Left ventricle myocardium inferior (tissue), 1 donor: ENCODE data around the gene SFMBT1. TPM values are rescaled to one million over a fixed set of nuclear protein-coding genes. Genes with fewer than 3 reads are reported as not detected.

Experiments
- DNase-seq: peaks from one replicate; pipeline ENCODE4 v3.0.0-alpha.2; 2020
- H3K27ac ChIP-seq: fragments of 200-600 bp; replicated peaks from 2 replicates; pipeline ENCODE4 v1.8.0; 2021
- H3K27me3 ChIP-seq: fragments of 200-600 bp; 2 replicates; pipeline ENCODE4 v1.8.0; 2021; ENCODE audit warnings: low read depth
- H3K36me3 ChIP-seq: fragments of 200-600 bp; 2 replicates; pipeline ENCODE4 v1.8.0; 2021
- H3K4me1 ChIP-seq: fragments of 200-600 bp; 2 replicates; pipeline ENCODE4 v1.8.0; 2021
- H3K4me3 ChIP-seq: fragments of 200-600 bp; 2 replicates; pipeline ENCODE4 v1.8.0; 2021; ENCODE audit warnings: mild to moderate bottlenecking, moderate library complexity
- H3K9me3 ChIP-seq: fragments of 200-600 bp; replicated peaks from 2 replicates; pipeline ENCODE4 v1.8.0; 2021
- CTCF ChIP-seq: fragments of 200-600 bp; IDR thresholded peaks from 2 replicates; pipeline ENCODE4 v1.8.0; 2021; ENCODE audit warnings: antibody characterized with exemption, mild to moderate bottlenecking, borderline replicate concordance
- intact Hi-C: fragments of 100-400 bp; cut with micrococcal nuclease; formaldehyde crosslinking; loops from one replicate; pipeline ENCODE4 v1.11.0; 2022
- long read RNA-seq: library from polyadenylated mRNA; unstranded; transcript quantifications from one replicate; pipeline ENCODE4 v2.0.0, GENCODE V29; 2021
- total RNA-seq: library from RNA; stranded (reverse); fragmentation: NEBNext Ultra II Directional; extraction: Animal tissue kit (Norgen Biotek cat#: 25700); gene quantifications from one replicate; pipeline ENCODE4 v1.2.1, GENCODE V29; 2021
- donor health status: DM: no; HTN: yes; CAD: no; lungs with severe emphysema.

Gene SFMBT1
- 15.9 TPM for total RNA-seq
- long read RNA-seq, full-length matches to known transcripts: 17 of 30 reads
- long read RNA-seq, partial matches to known transcripts: 1 of 30 reads
- long read RNA-seq, other reads (novel, unspliced or antisense): 12 of 30 reads

GRCh38 chr3:53045518-53046170 lies at the start of gene SFMBT1:
TSS of gene SFMBT1 (minus strand) at chr3:53046073. CDS start at chr3:52969128, 76,945 bp downstream.
- TF ChIP-seq CTCF: no peak
- H3K4me1 ChIP-seq: peaks cover 44% of the 10 kb centered on the region
- peak; percentile 70 for DNase-seq
- H3K4me3 ChIP-seq: peak within 1 kb of the TSS; percentile 97
- no peaks in the 10 kb centered on the region for H3K36me3 ChIP-seq
- intact Hi-C loops: no loop called here
- H3K27me3 ChIP-seq: no peaks in the 10 kb centered on the region
- H3K9me3 ChIP-seq: no peaks in the 10 kb centered on the region
- H3K27ac ChIP-seq: peak within 1 kb of the TSS; percentile 95

DNA sequence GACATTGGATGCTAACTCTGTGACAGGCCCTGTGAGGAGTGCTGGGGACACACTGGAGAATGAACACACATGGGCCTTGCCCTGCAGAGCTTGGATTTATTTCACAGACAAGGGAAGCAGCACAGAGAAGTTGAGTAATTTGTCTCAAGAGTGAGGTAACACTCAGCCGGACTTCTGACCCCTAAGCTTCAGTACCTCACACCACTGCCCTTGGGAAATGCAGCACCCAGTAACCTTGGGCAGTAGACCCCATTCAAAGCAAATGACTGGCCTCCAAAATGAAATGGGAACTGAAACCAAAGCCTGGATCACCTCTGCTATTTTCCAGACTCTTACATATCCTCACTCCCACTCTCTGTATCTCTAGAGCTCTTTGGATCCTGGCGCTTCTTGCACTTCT lies 47.1 kb upstream of the SFMBT1 start:
- Histone ChIP-seq H3K27me3 (no peaks in the 10 kb centered on the region), H3K4me3 (no peak overlapping the region), H3K36me3 (peaks cover 64% of the 10 kb centered on the region), H3K27ac (peak overlapping the region; percentile 23), H3K4me1 (peaks cover 51% of the 10 kb centered on the region), H3K9me3 (no peaks in the 10 kb centered on the region)
- DNase-seq: no peak
- intact Hi-C loops: no loop called here
- no peak for TF ChIP-seq CTCF

GRCh38 chr3:53092216-53092615 lies 46.3 kb upstream of the SFMBT1 start:
- H3K36me3 ChIP-seq: peaks cover 57% of the 10 kb centered on the region
- H3K9me3 ChIP-seq: no peaks in the 10 kb centered on the region
- intact Hi-C loops: no loop called here
- DNase-seq: no peak
- no peaks in the 10 kb centered on the region for H3K27me3 ChIP-seq
- no peak overlapping the region for H3K27ac ChIP-seq
- peaks cover 51% of the 10 kb centered on the region for H3K4me1 ChIP-seq
- H3K4me3 ChIP-seq: no peak overlapping the region
- TF ChIP-seq CTCF: no peak

GRCh38 chr3:53091011-53091410 lies 45.1 kb upstream of the SFMBT1 start:
- H3K4me3 ChIP-seq: no peak overlapping the region
- H3K9me3 ChIP-seq: no peaks in the 10 kb centered on the region
- H3K36me3 ChIP-seq: peaks cover 47% of the 10 kb centered on the region
- intact Hi-C loops: no loop called here
- no peaks in the 10 kb centered on the region for H3K27me3 ChIP-seq
- H3K27ac ChIP-seq: no peak overlapping the region
- peaks cover 51% of the 10 kb centered on the region for H3K4me1 ChIP-seq
- no peak for TF ChIP-seq CTCF
- DNase-seq: no peak

- H3K36me3 ChIP-seq: peaks cover 37% of the 10 kb centered on the region
These were observed 43.6 kb upstream of the SFMBT1 start for GRCh38 chr3:53089511-53089910.

More at GRCh38 chr3:53089511-53089910, 43.6 kb upstream of the SFMBT1 start:
- Histone ChIP-seq H3K27me3 (no peaks in the 10 kb centered on the region), H3K4me3 (no peak overlapping the region), H3K4me1 (peaks cover 66% of the 10 kb centered on the region), H3K27ac (peak overlapping the region; percentile 81), H3K9me3 (no peaks in the 10 kb centered on the region)
- intact Hi-C loops: no loop called here
- DNase-seq: peak; percentile 74
- TF ChIP-seq CTCF: peak; percentile 17
